ENCODE results near the gene MGMT. TPM values are rescaled to one million over a fixed set of nuclear protein-coding genes. Genes with fewer than 3 reads are reported as not detected.

MGMT gene
- total and polyA plus RNA-seq, 2 donors (not counting 3 experiments of a cell fraction or from before 2014, with no cell fraction given), result 15.0 to 15.2 TPM

DNA sequence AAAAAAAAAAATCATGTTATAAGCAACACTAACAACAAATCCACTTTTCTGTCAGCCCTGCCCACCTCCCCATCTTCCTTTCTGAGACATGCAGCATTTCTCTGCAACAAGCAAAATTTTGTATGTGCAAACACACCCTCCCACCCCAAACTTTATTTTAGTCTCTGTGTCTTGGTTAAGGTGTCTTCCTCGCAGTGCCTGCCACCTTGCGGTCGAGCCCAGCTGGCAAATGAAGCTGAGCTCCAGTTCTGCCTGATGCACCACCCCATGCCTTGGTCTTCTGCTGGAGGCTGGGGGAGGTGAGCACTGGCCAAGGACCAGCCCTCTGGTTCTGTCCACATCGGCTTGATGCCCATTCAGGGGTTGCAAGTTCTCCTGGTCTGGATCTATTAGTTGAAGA lies 206.3 kb downstream of the MGMT start:
- DNase-seq (ENCODE audit: low read depth, low spot score) (no peak), FAIRE-seq (no peak)
- CTCF ChIA-PET, result no interaction called here
- POLR2A ChIA-PET, result no interaction called here
- H3K79me2 ChIP-seq (ENCODE audit: control insufficient read depth, insufficient read depth, low read length), result no peaks in the 10 kb centered on the region
- no peak overlapping the region for H3K27ac ChIP-seq (ENCODE audit: insufficient read depth, low read depth, low read length)
- H3K9ac ChIP-seq (replicated peaks; ENCODE audit: extremely low read depth, insufficient read depth, low read length), result no peak overlapping the region
- H3K4me2 ChIP-seq (ENCODE audit: insufficient read depth, low read length), result no peak overlapping the region
- H3K9me3 ChIP-seq (replicated peaks; ENCODE audit: control insufficient read depth, insufficient read depth, low read length), result no peaks in the 10 kb centered on the region
- H3K9me1 ChIP-seq (replicated peaks; ENCODE audit: control insufficient read depth, extremely low read depth, insufficient read depth, low read length), result no peaks in the 10 kb centered on the region
- H3K36me3 ChIP-seq (ENCODE audit: control insufficient read depth in 2 of 2, extremely low read depth in 1 of 2, insufficient read depth in 2 of 2, low read length in 2 of 2), result no peaks in the 10 kb centered on the region
- H3K4me3 ChIP-seq (replicated peaks in 1 of 3; ENCODE audit: insufficient read depth in 1 of 3, low read depth in 1 of 3, low read length in 3 of 3), result no peak overlapping the region
- no peak overlapping the region for H2AFZ ChIP-seq (ENCODE audit: low read depth, low read length)
- no TSS peak for BruUV-seq (replicated peaks)
- H3K27me3 ChIP-seq (ENCODE audit: control insufficient read depth in 2 of 2, insufficient read depth in 2 of 2, low read length in 2 of 2), result no peaks in the 10 kb centered on the region
- dilution Hi-C loops (cut with MboI; ENCODE audit: extremely low pct_ligation_motif_present, low sequenced_read_pairs), result no loop called here
- intact Hi-C loops (cut with micrococcal nuclease), result no loop called here
- H4K20me1 ChIP-seq (replicated peaks; ENCODE audit: control insufficient read depth, extremely low read depth, insufficient read depth, low read length), result no peaks in the 10 kb centered on the region
- no peak for TF ChIP-seq POLR2AphosphoS5 (IDR thresholded peaks at IDR 0.05; ENCODE audit: insufficient read depth, low read depth, low read length)
- TF ChIP-seq, protein P1, sequence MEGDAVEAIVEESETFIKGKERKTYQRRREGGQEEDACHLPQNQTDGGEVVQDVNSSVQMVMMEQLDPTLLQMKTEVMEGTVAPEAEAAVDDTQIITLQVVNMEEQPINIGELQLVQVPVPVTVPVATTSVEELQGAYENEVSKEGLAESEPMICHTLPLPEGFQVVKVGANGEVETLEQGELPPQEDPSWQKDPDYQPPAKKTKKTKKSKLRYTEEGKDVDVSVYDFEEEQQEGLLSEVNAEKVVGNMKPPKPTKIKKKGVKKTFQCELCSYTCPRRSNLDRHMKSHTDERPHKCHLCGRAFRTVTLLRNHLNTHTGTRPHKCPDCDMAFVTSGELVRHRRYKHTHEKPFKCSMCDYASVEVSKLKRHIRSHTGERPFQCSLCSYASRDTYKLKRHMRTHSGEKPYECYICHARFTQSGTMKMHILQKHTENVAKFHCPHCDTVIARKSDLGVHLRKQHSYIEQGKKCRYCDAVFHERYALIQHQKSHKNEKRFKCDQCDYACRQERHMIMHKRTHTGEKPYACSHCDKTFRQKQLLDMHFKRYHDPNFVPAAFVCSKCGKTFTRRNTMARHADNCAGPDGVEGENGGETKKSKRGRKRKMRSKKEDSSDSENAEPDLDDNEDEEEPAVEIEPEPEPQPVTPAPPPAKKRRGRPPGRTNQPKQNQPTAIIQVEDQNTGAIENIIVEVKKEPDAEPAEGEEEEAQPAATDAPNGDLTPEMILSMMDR (IDR thresholded peaks at IDR 0.05; ENCODE audit: extremely low read depth in 1 of 2, insufficient read depth in 1 of 2, low read depth in 1 of 2, low read length in 2 of 2), result no peak
- TF ChIP-seq EZH2 (IDR thresholded peaks at IDR 0.05; ENCODE audit: borderline replicate concordance, low read depth, low read length, severe bottlenecking), result no peak
- TF ChIP-seq MYC (IDR thresholded peaks at IDR 0.05; ENCODE audit: low read depth, low read length), result no peak
- no peak for TF ChIP-seq POLR2A (IDR thresholded peaks at IDR 0.05; ENCODE audit: low read depth, low read length)
- TF ChIP-seq GATA2 (IDR thresholded peaks at IDR 0.05; ENCODE audit: insufficient read depth, insufficient read length, low read depth, low read length), result no peak
- TF ChIP-seq, protein P2, sequence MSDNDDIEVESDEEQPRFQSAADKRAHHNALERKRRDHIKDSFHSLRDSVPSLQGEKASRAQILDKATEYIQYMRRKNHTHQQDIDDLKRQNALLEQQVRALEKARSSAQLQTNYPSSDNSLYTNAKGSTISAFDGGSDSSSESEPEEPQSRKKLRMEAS (IDR thresholded peaks at IDR 0.05; ENCODE audit: insufficient read depth, insufficient read length), result no peak
- no peak for TF ChIP-seq FOS (IDR thresholded peaks at IDR 0.05; ENCODE audit: borderline replicate concordance, insufficient read depth, low read length)
- no peak for TF ChIP-seq JUN (IDR thresholded peaks at IDR 0.05; ENCODE audit: borderline replicate concordance, insufficient read depth, insufficient read length, low read depth)
- H3K4me1 ChIP-seq (ENCODE audit: control insufficient read depth, extremely low read depth, insufficient read depth, low read length), result no peaks in the 10 kb centered on the region
